ENCODE data around the gene HELQ.
"Not testable (repeated sequence)": the region's sequence is repeated elsewhere in the genome, so short reads cannot be mapped to it uniquely, and the experiment has no call there.

The HELQ gene

DNA sequence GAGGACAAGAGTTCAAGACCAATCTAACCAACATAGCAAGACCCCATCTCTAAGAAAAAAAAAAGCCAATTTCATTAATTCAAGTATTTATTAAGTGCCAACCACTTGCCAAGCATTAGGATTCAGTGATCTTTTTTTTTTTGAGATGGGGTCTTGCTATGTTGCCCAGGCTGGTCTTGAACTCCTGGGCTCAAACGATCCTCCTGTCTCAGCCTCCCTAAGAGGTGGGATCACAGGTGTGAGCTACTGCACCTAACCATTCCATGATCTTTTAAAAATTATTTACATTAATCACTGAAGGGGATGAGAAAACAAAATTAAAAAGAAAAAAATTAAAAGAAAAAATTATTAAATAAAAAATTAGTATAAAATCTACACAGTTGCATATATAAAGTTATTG is 24.4 kb downstream of the HELQ start:
- DNase-seq, result no peak

DNA sequence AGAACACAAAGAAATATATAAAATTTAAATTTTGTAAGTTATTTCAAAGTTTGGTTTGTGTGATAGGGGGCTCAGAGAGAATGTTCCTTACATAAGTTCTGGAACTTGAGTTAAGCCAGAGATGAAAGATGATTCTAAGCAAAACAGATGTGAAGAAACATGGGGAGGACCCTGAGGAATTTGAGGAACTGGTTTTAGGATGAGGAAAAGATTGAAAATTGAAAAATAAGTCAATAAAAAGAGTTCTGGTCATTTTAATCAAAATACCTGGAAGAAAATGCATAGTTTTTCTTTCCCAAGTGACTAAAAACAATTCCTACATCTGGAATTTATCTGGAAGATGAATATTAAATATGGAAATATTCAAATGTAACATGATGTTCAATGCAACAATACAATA is 37.4 kb downstream of the HELQ start:
- DNase-seq, result no peak

DNA sequence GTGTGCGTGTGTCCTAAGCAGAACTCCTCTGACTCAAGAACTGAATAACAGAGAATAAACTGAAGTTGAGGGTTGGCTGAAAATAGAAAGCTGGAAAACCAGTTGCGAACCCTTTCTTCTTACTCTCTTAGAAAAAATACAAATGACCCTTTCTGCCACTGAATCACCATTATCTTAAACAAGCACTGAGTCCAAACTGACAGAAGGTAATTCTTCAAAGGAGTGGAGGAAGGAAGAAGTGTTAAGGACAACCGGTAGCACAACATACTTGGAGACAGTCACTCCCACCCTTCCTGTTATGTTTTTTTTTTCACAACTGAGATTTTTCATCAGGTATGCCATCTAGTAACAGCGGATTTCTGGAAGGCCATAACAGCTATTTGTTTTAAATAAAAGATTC is 38.1 kb downstream of the HELQ start:
- no peak for DNase-seq

DNA sequence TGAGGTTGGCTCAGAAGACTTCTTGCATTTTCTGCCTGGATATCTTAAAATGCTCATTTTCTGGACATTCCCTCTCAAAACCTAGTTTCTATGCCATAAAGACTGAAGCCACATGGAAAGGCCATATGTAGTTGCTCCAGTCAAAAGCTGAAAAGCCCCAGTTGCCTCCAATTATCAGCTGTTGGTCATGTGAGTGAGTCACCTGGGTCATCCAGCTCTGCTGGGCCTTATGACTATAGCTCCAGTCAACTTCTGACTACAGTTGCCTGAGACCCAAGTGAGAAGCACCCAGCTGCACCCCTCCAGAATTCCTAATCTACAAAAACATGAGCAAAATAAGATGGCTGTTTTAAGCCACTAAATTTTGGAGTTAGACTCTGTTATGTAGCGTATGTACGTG is 41.9 kb downstream of the HELQ start:
- DNase-seq, result no peak

DNA sequence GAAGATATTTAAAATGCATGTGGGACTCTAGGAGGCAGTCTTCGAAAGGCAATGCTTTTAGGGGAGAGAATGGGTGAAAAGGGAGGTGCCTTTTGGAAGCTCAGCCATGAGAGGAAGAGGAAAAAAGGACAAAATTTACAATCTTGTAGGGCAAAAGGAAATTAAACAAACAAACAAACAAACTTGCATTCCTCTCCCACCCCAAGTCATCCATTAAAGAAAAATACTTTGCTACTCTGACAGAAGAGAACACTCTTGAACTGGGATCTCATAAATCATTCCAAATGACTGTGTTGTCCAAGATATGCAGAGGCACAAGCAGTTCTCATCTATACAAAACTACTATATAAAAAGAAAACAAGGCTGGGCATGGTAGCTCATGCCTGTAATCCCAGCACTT is 46.7 kb downstream of the HELQ start:
- DNase-seq, result no peak

DNA sequence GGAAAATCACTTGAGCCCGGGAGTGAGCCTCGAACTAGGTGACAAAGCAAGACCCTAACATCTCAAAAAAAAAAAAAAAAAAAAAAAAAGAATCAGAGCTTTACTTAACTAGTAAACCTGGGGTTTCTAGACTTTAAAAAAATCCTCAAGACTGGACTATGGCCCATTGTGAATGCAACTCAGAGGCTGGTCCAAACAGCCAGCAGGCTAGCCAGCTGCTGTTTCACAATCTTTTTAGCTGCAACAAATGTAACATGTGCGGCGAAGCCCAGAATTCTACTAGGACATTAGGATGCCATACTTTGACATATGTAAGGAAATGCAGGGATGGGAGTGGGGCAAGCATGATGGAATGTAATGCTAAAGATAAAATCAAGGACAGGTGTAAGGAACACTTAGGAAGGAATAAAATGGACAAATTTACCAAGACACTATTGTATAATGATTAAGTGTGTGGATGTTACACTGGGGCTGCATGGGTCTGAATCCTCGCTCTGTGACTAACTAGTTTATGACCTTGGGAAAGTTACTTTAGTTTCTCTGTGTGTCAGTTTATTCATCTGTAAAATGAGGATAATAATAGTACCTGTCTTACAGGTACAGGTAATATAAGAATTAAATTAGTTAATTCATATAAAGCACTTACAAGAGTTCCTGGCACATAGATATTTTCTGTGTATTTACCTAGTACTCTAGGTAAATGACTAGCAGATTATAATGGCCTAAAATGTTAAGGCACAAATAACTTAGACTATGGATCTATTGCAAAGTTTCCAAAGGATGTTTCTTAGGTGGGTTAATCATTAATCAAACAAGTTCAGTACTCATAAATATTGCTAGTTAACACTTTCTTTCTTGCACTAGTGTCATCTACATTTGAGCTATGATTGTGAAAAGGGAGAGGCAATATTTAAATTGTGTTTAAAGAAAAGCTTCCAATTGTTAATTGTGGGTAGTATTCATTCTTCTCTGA is 49.5 kb downstream of the HELQ start:
- DNase-seq, result no peak

DNA sequence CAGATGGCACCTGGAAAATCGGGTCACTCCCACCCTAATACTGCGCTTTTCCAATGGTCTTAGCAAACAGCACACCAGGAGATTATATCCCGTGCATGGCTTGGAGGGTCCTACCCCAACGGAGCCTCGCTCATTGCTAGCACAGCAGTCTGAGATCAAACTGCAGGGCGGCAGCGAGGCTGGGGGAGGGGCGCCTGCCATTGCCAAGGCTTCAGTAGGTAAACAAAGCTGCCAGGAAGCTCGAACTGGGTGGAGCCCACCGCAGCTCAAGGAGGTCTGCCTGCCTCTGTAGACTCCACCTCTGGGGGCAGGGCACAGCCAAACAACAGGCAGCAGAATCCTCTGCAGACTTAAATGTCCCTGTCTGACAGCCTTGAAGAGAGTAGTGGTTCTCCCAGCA is 57.5 kb downstream of the HELQ start:
- DNase-seq, result not testable (repeated sequence)

DNA sequence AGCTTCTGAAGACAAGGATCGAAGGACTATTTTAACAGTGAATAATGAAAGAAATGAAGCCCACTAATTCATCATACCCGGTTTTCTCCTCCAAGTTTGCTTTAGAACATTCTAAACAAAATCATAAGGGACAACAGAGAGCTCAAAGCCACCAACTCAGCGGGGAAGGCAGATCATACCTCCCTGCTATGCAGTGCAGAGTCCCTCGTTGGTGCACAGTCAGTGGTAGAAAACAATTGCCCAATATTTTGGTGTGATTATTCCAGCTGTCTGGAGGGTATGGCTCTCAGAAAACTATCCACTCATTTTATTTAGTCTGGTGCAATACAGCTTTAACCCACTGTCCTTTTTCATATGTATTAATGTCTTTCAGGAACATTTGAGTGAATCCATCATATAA is 61.7 kb downstream of the HELQ start:
- DNase-seq, result no peak

DNA sequence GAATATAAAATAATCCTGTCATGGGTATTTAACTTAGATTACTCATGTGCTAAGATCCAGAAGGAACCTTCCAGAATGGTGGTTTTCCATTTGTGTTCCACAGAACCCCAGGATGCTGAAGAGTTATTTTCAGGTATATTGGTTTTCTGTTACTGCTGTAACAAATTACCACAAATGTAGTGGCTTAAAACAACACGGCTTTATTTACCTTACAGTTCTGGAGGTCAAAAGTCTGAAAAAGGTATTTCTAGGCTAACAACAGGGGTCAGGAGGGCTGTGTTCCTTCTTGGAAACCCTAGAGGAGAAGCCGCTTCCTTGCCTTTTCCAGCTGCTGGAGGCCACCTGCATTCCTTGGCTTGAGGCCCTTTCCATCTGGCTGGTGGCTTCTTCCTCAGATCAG is 63.1 kb downstream of the HELQ start:
- DNase-seq, result no peak

DNA sequence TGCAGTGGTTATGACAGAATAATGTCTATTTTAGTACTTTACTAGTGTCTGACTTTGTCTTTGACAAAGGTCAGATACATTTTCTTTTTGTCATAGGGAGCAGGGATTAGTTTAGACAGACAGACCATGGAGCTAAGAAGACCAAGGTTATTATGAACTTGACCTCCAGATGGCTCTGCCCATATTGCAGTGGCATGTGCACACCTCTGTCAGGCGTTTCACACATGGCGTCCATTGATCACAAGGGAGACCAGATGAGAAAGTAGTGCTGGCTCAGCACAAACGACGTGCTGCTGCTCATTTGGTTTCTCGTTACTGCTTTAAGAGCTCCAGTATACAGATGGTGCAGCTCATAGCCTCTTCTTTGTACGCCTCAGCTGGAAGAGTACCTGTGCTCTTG is 64.7 kb downstream of the HELQ start:
- no peak for DNase-seq

DNA sequence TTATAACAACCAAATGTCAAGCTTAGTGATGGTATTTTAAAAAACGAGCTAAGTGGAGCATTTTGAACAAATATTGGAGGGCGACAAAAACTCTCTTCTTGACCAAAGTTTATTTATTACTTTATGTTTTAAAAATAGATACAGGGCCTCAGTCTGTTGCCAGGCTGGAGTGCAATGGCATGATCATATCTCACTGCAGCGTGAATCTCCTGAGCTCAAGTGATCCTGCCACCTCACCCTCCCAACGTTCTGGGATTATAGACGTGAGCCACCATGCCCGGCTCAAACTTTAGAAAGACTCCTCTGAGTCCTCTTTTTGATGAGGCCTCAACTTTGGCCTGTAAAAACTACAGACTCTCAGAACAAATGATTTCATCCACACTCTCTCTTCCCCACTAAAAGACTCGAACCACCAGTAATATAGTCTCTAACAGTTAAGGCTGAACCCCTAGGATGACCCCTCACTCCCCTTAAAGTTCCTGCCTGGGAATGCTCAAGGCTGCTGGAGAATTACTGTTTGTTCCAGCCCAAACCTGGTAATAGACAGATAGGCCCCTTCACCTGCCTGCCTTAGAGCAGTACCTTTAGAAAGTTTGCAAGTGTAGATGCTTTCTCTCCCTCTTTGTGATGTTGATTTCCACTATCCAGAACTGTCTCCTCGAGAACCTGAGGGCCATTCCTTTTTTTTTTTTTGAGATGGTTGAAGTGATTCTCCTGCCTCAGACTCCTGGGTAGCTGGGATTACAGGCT is 65.7 kb downstream of the HELQ start:
- DNase-seq, result no peak

DNA sequence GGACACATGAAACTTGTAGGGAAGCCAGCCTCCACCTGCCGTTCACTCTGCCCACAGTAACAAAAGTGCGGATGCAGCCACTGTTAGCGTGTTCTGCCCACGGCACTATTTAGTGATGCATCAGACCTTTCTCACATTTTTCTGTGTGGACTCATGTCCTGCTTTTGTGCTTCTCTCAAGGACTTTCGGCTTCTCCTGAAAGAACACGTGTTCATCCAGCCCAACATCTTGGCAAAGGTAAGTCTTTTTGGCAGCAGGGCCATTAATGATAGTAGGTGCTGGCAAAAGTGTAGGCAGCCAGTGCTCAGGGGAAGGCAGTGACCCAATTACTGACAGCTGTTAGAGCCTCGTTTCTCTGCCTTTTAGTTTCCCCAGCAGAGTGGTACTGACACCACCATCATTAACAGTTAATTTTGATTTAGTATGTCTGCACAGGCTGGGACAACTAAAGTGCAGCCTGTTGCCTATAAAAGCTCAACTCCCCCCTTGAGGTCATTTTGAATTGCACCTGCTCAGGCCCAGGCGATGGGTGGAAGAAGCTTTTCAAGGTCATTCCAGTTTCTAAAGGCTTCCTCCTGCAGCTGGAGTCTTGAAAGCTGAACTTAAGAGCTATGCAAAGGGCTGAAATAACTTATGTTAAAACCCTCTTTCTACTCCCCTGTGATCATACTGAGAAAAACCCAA is 66.4 kb downstream of the HELQ start:
- DNase-seq, result no peak

DNA sequence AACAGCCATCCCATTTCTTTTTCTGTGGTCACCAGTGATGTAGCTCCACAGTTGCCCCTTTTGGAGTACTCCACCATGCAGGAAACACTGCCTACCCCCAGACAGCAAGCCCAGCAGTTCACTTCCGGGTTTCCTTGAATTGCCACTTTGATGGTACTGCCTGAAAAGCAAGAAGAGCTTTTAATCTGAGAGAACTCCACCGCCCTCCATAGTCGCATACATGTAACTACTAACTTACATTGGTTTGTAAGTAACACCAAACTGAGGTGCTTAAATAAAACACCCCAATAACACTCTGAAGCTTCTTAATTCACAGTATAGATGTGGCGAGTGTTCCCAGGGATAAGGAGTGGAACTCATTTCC is 67.3 kb downstream of the HELQ start:
- DNase-seq, result no peak

DNA sequence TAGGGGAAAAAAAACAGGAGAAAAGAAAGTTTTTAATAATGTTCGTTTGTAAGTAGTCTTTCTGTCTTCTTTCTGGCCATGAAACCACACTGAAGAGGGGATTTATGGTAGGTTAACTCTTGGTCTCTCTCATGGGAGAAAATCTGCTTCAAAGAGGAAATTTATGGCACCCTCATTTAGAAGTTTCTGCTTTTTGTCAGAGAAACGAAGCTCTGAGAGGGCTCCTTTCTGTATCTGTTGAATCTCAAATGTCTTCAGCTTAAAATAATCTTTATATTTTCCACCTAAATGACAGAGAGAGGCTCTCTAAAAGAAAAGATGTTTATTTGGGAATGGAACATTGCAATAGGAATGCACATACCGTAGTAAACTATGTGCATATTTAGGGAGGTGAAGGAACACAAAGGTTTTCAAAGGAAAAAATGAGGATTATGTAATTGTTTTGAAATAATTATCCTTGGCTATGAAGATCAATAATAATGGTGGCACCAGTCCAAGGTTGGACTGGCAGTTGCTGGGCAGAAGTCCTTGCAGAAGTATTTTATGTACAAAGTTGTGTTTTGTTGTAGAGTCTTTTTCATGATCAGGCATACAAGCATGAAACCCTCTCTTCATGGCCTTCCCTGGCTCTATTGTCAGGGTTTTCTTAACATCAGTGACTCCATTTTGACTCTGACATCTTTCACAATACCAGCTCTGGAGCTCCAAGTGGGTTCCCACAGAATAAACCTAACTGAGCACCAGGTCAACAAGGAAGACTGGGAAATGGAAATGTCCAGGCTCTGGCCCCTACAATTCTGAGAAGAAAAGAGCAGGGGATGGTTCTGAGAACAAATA is 67.9 kb downstream of the HELQ start:
- DNase-seq, result no peak

DNA sequence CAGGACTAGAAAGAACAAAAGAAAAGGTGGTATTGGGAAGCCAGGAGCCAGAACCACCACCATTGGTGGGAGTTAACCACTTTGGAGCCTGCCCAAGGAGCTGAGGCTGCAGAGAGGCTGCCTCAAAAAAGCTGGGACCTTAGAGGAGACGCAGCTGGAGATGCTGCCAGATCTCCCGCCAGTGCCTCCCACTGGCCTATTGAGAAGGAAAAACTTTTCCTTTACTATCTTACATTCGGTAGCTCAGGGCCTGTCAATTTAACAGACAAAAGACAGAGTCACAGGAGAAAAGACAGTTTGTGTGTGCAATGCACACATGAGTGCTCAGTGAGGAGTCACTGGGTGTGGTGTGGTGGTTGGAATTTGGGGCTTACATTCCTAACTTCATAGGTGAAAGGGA is 68.6 kb downstream of the HELQ start:
- DNase-seq, result no peak

DNA sequence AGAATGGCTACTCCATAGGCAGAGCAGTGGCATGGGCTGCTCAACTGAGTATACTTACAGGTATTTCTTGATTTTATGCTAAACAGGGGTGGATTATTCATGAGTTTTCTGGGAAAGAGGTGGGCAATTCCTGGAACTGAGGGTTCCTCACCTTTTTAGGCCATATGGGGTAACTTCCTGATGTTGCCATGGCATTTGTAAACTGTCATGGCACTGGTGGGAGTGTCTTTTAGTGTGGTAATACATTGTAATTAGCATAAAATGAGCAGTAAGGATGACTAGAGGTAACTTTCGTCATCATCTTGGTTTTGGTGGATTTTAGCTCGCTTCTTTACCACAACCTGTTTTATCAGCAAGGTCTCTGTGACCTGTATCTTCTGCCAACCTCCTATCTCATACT is 72.8 kb downstream of the HELQ start:
- DNase-seq, result no peak

DNA sequence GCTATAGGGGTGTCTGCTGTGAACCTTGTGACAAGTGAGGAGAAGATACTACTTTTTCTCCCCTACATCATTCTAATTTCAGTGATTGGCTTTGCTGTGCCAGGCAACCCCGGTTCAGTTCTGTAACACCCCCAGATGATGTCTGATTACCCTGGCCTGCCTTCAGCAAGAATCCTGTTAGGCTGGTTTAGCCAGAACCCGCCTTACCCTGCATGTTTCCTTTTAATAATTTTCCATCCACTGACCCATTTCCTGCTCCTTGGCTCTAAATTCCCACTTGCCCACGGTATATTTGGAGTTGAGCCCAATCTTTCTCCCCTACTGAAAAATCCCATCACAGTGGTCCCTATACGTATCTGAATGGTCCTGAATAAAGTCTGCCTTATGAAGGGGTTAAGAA is 74.5 kb downstream of the HELQ start:
- no peak for DNase-seq

DNA sequence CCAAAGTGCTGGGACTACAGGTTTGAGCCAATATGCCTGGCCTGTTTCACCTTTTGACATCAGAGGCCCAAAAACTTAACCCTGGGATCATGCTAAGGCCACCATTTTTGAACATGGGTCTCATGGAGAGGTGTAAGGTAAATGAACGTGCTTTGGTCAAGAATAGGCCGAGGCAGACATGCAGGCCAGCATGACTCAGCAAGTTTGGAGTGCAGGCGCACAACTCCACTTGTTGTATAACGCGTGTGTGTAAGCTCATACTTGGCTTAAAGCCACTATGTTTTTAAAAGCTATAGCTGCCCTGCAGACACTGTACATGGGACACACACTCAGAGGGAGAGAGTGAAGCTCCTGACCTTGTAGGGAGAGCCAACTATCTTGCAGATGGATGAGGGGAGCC is 77.2 kb downstream of the HELQ start:
- no peak for DNase-seq

DNA sequence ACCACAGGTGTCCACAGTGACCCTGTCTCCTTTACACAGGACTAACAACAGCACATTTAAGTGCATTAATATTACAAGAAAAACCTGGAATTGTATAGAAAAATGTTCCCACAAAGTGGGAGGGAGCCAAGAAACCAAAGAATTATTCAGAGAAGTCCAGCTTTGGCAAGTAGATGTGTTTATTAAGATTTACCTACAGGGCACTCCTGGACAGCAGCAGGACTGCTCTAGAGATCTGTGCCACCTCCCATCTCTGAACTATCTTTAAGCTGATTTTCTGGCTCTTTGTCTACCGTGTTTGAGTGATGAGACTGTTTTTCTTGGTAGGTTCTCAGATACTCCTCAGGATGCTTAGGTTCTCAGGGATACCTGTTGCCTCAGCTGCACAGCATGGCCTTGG is 82.7 kb downstream of the HELQ start:
- DNase-seq, result no peak

DNA sequence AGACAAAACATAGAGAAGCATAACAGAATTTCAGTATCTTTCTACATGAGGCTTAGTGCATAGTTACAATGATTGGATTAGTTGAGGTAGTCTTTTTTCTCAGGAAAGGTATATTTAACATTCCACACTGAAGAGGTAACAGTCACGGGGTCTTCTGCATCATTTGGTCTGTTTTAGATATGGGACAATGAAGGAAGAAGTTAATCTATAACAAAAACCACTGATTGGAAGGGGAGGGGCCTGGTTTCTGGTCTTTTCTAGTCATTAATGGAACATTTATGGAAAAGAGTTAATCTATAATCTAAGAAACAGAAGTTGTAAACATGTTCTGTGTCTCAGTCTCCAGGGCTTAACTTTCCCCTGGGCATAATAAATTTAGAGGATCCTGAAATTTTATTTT is 83.7 kb downstream of the HELQ start:
- DNase-seq, result no peak

DNA sequence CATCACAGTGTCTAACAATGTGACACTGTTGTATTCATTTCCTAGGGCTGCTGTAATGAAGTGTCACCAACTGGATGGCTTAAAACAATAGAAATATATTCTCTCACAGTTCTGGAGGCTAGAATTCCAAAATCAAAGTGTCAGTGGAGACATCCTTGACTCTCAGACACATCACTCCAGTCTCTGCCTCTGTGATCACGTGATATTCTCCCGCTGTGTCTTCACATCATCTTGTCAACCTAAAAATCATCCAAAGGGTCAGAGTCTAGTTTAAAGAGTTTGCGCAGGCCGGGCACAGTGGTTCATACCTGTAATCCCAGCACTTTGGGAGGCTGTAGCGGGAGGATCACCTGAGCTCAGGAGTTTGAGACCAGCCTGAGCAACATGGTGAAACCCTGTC is 84.4 kb downstream of the HELQ start:
- DNase-seq, result no peak

DNA sequence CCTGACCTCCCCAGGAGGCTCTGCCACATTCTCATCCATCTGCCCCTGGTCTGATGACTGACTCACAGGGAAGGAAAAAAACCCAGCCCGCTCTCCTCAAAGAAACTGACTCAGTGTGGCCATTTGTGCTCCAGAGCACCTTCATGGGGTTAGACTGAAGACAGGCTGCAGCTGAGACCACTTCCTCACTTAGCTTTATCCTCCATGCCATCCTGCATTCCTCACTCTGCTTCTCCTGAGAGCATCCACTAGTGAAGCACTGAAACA is 85.0 kb downstream of the HELQ start:
- no peak for DNase-seq

Measured in stimulated activated CD4-positive, alpha-beta T cell treated with anti-CD3 and anti-CD28 coated beads, Interleukin-12 subunit alpha, Interleukin-12 subunit beta, amount 100 ng/mL, for 4 hours (primary cell).